NCI-H774 (cell line): ENCODE measurements around the gene NECTIN2.
"Not testable (repeated sequence)": the region's sequence is repeated elsewhere in the genome, so short reads cannot be mapped to it uniquely, and the experiment has no call there.

Experiments
- DNase-seq: peaks from one replicate; lab custom pipeline; 2025; lab: John Stamatoyannopoulos, UW

The NECTIN2 gene

DNA sequence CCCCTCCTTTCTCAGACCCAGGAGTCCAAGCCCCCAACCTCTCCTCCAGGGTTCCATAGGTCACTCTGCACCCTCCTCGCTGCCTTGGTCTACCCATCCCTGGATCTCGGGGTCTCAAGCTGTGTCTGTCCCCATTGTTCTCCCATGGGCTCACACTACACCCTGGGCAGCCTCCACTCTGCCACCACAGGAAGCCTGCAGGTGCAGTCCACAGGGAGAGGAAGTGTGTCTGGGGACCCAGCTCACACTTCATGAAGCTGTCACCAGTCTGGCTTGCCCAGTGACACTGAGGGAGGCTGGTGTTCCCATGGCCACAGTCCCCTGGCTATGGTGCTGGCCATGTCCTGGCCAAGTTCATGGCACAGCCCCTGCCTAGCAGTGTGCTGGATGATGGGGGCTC, 5.3 kb downstream of the NECTIN2 start:
- DNase-seq, result no peak

GRCh38 chr19:44855606-44856005, 9.5 kb downstream of the NECTIN2 start:
- DNase-seq, result no peak

- no peak for DNase-seq
These were observed 10.5 kb downstream of the NECTIN2 start for GRCh38 chr19:44856421-44857083.

DNA sequence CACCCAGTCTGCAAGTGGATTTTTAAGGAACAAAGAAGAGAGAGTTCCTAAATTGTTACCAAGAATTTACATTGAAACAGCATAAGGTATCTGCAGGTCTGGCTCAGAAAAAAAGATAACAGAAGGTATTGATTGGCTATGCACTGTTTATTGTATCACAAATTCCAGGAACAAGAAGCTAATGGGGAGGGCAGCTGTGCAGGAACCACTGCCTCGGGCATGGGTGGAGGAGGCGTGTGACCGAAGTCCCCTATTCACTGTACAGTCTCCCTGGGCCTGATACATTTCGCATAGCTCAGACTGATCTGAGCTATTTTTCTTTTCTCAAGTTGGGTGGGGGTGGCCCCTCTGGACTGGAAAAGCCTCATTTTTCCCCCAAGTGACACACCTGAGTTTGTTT, 11.7 kb downstream of the NECTIN2 start:
- DNase-seq, result no peak

- not testable (repeated sequence) for DNase-seq
These were observed 15.5 kb downstream of the NECTIN2 start for GRCh38 chr19:44861576-44861975.

DNA sequence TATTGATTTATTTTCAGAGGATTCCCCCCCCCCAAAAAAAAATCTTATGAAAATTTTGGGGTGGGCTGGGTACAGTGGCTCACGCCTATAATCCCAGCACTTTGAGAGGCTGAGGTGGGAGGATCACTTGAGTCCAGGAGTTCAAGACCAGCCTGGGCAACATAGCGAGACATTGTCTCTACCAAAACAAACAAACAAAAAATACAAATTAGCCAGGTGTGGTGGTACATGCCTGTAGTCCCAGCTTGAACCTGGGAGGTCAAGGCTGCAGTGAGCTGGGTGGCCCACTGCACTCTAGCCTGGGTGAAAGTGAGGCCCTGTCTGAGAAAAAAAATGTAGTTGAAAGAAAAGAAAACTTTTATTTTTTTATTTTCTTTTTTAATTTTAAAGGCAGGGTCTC, 17.9 kb downstream of the NECTIN2 start:
- no peak for DNase-seq

GRCh38 chr19:44865196-44865767, 19.2 kb downstream of the NECTIN2 start:
- no peak for DNase-seq

GRCh38 chr19:44866664-44867063, 20.6 kb downstream of the NECTIN2 start:
- DNase-seq, result no peak

GRCh38 chr19:44867578-44867977, 21.5 kb downstream of the NECTIN2 start:
- no peak for DNase-seq

DNA sequence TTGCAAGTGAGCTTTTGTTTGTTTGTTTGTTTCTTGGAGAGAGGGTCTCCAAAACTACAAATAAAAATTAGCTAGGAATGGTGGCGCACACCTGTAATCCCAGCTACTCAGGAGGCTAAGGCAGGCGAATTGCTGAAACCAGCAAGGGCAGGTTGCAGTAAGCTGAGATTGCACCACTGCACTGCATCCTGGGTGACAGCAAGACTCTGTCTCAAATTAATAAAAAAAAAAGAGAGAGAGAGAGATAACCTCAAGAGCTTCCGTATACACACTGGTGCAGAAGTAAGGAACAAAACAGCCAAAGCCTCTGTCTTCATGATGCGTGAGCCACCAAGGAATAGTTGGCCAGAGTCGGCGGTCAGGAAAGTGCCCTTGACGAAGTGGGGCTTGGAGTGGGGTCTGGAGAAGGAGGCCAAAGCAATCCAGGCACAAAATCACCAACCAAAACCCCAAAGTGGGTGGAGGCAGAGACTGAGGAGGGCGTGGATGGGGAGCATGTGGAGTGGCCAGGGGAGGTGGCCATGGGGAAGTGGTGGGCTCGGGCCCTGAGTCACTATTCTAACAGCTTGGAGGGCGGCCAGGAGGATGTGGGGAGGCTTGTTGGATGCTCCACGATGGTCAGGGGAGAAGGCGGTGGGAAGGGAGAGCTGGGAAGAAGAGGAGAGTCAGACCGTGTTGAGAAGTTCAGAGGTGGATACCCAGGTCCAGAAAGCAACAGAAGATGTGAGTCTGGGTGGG, 23.8 kb downstream of the NECTIN2 start:
- DNase-seq, result no peak

- DNase-seq, result no peak
These were observed 25.7 kb downstream of the NECTIN2 start for GRCh38 chr19:44871809-44872208.

- DNase-seq, result no peak
These were observed 26.6 kb downstream of the NECTIN2 start for GRCh38 chr19:44872661-44873060.

GRCh38 chr19:44874317-44874716, 28.2 kb downstream of the NECTIN2 start:
- no peak for DNase-seq

DNA sequence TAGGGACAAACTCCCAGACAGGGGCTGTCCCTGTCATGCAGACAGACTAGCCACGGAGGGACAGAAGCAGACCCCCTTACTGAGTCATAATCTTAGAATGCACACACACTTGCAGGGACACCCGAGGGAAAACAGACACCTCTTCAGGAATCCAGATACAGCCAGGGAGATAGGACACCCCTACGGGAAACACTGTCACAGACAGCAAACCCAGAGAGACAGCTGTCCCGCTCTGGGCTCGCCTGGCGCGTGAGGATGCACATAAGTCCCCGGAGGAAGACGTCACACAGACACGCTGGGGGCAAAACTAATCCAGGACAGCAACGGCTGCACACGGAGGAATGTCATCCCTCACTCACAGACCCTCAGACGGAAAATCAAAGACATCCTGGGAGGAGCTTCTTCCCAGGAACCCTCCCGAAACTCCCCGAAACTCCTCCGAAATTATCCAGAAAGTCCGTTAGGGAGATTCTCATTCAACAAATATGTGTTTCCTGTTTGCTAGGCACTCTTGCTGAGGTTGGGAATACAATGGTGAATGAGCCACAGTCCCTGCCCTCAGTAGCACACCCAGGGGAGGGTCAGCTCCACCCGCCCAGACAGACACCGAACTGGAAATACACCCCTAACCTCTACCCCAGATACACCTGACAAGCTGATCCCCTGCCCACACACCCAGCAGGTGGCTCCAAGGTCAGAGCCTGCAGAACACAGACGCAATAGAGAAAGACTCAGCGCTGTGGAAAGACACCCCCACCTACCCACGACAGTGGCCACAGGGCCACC, 29.8 kb downstream of the NECTIN2 start:
- DNase-seq, result no peak

DNA sequence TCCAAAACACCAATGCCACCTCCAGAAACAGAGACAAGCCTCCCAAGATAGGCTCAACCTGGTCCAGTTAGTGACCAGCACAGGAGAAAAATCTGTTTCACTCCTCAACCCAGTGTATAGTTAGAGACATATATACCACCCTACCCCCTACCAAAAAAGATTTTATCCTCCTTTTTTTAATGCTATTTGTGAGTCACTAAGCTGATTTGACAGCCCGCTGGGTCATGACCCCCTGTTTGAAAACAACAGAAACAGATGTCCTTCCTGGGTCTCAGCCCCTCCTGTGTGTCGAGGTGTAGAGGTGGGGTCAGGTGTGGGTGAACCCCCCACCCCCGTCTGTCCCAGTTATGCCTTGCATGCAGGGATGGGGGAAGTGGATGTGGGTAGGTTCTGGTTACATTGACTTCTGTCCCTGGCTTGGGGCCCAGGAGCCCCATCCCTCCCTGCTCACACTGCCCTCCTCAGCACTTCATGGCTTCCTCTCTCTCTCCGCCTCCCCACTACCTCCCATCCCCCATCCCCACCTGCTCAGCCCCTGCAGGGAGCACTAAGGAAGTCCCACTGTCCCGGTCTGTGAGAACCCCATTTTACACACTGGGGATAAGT, 30.9 kb downstream of the NECTIN2 start:
- no peak for DNase-seq

- DNase-seq, result no peak
These were observed 32.2 kb downstream of the NECTIN2 start for GRCh38 chr19:44878120-44878865.

DNA sequence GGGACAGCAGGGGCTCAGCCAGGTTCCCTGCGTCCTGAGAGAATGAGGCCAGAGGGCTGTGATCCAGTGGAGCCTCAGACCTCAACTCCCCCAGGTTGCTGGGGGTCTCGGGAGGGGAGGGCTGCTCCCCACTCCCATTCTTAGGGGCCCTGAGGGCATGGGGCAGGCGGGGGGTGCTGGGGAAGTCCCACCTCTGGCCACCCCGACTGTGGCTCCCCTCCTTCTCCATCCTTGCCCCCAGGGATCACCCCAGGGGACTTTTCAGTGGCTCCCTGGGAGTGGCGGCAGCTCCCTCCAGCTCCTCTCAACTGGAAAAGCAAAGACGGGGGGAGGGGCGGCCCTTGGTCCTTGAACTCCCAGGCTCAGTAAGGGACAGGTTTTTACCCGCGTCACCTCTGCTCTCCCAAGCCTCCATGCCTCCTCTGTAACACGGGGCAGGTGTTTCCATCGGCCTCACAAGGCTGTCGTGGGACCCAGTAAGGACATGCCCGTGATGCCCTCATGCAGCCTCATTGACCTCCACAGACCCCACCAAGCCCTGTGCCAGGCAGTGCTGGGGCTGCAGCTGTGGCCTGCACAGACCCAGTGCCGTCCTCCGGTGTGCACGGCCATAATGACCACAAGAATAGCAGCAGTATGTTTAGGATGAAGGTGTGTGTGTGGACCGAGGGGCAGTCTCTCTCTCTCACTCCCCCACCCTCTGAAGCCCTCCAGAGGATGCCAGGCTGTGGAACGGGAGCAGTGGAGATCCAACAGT, 33.4 kb downstream of the NECTIN2 start:
- DNase-seq, result no peak

DNA sequence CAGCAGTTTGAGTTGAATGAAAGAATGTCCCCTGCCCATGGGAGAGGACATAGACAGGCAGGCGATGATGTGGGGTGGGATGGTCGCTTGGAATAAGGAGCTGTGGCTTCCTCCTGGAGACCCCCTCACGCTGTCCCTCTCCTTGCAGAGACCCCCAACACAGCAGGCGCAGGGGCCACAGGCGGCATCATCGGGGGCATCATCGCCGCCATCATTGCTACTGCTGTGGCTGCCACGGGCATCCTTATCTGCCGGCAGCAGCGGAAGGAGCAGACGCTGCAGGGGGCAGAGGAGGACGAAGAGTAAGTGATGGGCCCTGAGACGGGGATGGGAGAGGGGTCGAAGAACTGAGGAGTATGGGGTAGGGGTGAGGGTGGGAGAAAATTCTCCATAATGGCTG, 36.0 kb downstream of the NECTIN2 start:
- no peak for DNase-seq

GRCh38 chr19:44882619-44883397, 36.7 kb downstream of the NECTIN2 start:
- not testable (repeated sequence) for DNase-seq

GRCh38 chr19:44883922-44884321, 37.8 kb downstream of the NECTIN2 start:
- no peak for DNase-seq
